Osteocyte (in vitro differentiated cells): ENCODE measurements around the gene MYO1F. TPM values are rescaled to one million over a fixed set of nuclear protein-coding genes. Genes with fewer than 3 reads are reported as not detected.

Experiments used
- DNase-seq: peaks from one replicate; pipeline ENCODE4 v3.0.0; 2021; ENCODE audit warnings: mixed read lengths; ENCODE audit not compliant: unreplicated experiment; ENCODE audit errors: extremely low spot score
- H3K27ac Mint-ChIP-seq: one replicate; pipeline ENCODE4 v1.8.0; 2021; ENCODE audit warnings: mild to moderate bottlenecking, mixed read lengths; ENCODE audit not compliant: unreplicated experiment
- H3K27me3 Mint-ChIP-seq: one replicate; pipeline ENCODE4 v1.8.0; 2021; ENCODE audit warnings: mixed read lengths; ENCODE audit not compliant: unreplicated experiment
- H3K36me3 Mint-ChIP-seq: one replicate; pipeline ENCODE4 v1.8.0; 2021; ENCODE audit warnings: mixed read lengths; ENCODE audit not compliant: unreplicated experiment
- H3K4me1 Mint-ChIP-seq: one replicate; pipeline ENCODE4 v1.8.0; 2021; ENCODE audit warnings: mixed read lengths; ENCODE audit not compliant: unreplicated experiment
- H3K4me3 Mint-ChIP-seq: one replicate; pipeline ENCODE4 v1.8.0; 2021; ENCODE audit warnings: mild to moderate bottlenecking, moderate library complexity, mixed read lengths; ENCODE audit not compliant: unreplicated experiment
- H3K9me3 Mint-ChIP-seq: one replicate; pipeline ENCODE4 v1.8.0; 2021; ENCODE audit warnings: mixed read lengths; ENCODE audit not compliant: unreplicated experiment
- CTCF ChIP-seq: fragments of 200-600 bp; sonication (generic); IDR thresholded peaks from 2 replicates; pipeline ENCODE4 v1.5.0; 2021; ENCODE audit warnings: antibody characterized with exemption, mild to moderate bottlenecking, moderate library complexity
- total RNA-seq: library from RNA; stranded (reverse); gene quantifications from 2 replicates; pipeline ENCODE4 v1.2.1, GENCODE V29; 2021

MYO1F gene
- total RNA-seq, 1 donor from 2014 or later = 0.43 TPM

- Mint-ChIP-seq H3K4me1 (peaks cover 12% of the 10 kb centered on the region), H3K36me3 (peaks cover 33% of the 10 kb centered on the region), H3K27me3 (no peaks in the 10 kb centered on the region), H3K27ac (no peak overlapping the region), H3K4me3 (no peak overlapping the region), H3K9me3 (no peaks in the 10 kb centered on the region)
- TF ChIP-seq CTCF = no peak
- no peak for DNase-seq
Observed at GRCh38 chr19:8482696-8483095, 94.5 kb downstream of the MYO1F start.

GRCh38 chr19:8481616-8482015 lies 95.6 kb downstream of the MYO1F start:
- TF ChIP-seq CTCF = no peak
- no peaks in the 10 kb centered on the region for H3K9me3 Mint-ChIP-seq
- H3K4me1 Mint-ChIP-seq = peaks cover 16% of the 10 kb centered on the region
- H3K27ac Mint-ChIP-seq = no peak overlapping the region
- peaks cover 30% of the 10 kb centered on the region for H3K36me3 Mint-ChIP-seq
- H3K27me3 Mint-ChIP-seq = no peaks in the 10 kb centered on the region
- DNase-seq = no peak
- H3K4me3 Mint-ChIP-seq = no peak overlapping the region

GRCh38 chr19:8481201-8481600 lies 96.0 kb downstream of the MYO1F start:
- no peak for DNase-seq
- Mint-ChIP-seq H3K36me3 (peaks cover 26% of the 10 kb centered on the region), H3K27ac (no peak overlapping the region), H3K27me3 (no peaks in the 10 kb centered on the region), H3K4me3 (no peak overlapping the region), H3K4me1 (peaks cover 16% of the 10 kb centered on the region), H3K9me3 (no peaks in the 10 kb centered on the region)
- TF ChIP-seq CTCF = no peak

- H3K36me3 Mint-ChIP-seq = peaks cover 38% of the 10 kb centered on the region
- H3K27ac Mint-ChIP-seq = peak overlapping the region; percentile 41
- TF ChIP-seq CTCF = no peak
Observed at GRCh38 chr19:8478598-8478997, 98.6 kb downstream of the MYO1F start.

GRCh38 chr19:8477889-8478288 lies 99.4 kb downstream of the MYO1F start:
- Mint-ChIP-seq H3K27me3 (no peaks in the 10 kb centered on the region), H3K36me3 (peaks cover 34% of the 10 kb centered on the region), H3K9me3 (no peaks in the 10 kb centered on the region), H3K4me3 (no peak overlapping the region), H3K27ac (peak overlapping the region; percentile 41), H3K4me1 (peaks cover 16% of the 10 kb centered on the region)
- no peak for DNase-seq
- no peak for TF ChIP-seq CTCF

More at GRCh38 chr19:8478598-8478997, 98.6 kb downstream of the MYO1F start:
- Mint-ChIP-seq H3K27me3 (no peaks in the 10 kb centered on the region), H3K4me1 (peaks cover 16% of the 10 kb centered on the region), H3K9me3 (no peaks in the 10 kb centered on the region), H3K4me3 (no peak overlapping the region)
- DNase-seq = no peak
